HG03432 (cell line): Measurements from ENCODE around the gene RAPGEF2.

ENCODE experiments used
- ATAC-seq: cut with Tn5 transposase; IDR thresholded peaks from one replicate; pipeline ENCODE4 v1.9.1; 2021; ENCODE audit warnings: mild to moderate bottlenecking, moderate library complexity; ENCODE audit not compliant: unreplicated experiment

Gene RAPGEF2

DNA sequence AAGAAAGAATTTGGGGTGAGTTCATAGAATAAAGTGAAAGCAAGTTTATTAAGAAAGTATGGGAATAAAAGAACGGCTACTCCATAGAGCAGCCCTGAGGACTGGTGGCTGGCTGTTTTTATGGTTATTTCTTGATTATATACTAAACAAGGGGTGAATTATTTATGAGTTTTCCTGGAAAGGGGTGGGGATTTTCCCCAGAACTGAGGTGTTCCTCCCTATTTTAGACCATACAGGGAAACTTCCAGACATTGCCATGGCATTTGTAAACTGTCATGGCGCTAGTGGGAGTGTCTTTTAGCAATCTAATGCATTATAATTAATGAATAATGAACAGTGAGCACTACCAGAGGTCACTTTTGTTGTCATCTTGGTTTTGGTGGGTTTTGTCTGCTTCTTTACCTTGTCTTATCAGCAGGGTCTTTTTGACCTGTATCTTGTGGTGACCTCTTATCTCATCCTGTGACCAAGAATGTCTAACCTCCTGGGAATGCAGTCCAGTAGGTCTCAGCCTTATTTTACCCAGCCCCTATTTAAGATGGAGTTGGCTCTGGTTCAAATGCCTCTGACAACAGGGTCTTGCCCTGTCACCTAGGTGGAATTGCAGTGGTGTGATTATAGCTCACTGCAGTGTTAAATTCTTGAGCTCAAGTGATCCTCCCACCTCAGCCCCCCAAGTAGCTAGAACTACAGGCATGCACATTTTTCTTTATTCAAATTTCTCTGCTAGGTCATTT is 27.1 kb downstream of the RAPGEF2 start:
- no peak for ATAC-seq

- ATAC-seq = no peak
Measured at GRCh38 chr4:159131564-159131963, 28.7 kb downstream of the RAPGEF2 start.

DNA sequence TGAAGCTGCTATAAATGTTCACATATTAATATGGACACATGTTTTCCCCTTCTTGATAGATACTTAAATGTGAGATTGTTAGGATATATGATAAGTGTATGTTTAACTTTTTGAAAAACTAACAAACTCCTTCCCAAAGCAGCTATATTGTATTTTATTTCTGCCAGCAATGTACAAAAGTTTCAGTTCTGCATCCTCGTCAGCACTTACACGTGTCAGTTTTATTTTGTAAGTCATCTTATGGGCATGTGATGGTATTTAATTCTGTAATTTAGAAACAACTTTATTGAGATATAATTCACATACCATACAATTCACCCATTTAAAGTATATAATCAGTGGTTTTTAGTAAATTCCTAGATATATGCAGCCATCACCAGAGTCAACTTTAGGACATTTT is 31.6 kb downstream of the RAPGEF2 start:
- ATAC-seq = no peak

DNA sequence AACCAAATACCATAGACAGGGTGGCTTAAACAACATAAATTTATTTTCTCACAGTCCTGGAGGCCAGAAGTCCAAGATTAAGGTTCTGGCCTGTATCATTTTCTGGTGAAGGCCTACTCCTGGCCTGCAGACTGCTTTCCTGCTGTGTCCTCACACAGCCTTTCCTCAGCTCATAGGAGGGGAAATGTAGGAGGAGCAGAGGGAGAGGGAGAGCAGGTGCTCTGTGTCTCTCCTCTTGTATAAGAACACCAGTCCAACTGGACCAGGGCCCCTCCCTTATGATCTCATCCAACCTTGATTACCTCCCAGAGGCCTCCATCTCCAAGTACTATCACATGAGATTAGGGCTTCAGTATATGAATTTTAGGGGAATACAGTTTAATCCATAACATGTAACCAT is 34.3 kb downstream of the RAPGEF2 start:
- no peak for ATAC-seq

- no peak for ATAC-seq
Measured at GRCh38 chr4:159138436-159138835, 35.6 kb downstream of the RAPGEF2 start.

- ATAC-seq = no peak
Measured at GRCh38 chr4:159141193-159141592, 38.3 kb downstream of the RAPGEF2 start.

GRCh38 chr4:159142241-159142640 is 39.4 kb downstream of the RAPGEF2 start:
- ATAC-seq = no peak

DNA sequence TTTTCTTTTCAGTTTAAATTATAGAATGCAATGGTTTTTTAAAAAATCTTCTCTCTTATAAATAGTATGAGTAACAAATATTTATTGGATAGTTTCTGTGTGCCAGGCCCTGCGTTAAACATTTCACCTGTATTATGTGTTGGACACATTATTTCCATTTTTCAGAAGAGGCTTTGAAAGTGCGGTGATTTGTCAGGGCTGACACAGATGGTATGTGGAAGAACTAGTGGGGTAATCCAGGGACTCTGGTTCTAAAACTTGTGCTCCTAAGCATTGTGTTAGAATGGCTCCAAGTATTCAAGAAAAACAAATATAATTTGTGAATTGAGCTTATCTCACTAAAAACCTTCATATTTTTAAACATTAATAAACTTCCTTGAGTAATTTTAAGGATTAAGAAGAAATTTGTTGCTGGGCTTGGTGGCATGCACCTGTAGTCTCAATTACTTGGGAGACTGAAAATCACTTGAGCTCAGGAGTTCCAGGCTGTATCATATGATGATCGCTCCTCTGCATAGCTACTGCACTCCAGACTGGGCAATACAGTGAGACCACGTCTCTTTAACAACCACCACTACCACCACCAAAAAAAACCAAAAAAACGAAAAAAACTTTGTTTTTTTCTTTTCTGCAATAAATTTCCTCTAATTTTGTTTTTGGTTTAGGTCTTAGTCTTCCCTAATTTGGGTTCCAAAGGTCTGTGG is 40.0 kb downstream of the RAPGEF2 start:
- ATAC-seq = no peak

GRCh38 chr4:159143687-159144086 is 40.8 kb downstream of the RAPGEF2 start:
- ATAC-seq = peak; percentile 29

- peak; percentile 58 for ATAC-seq
Measured at GRCh38 chr4:159144112-159144694, 41.3 kb downstream of the RAPGEF2 start.

- no peak for ATAC-seq
Measured at GRCh38 chr4:159145318-159145991, 42.6 kb downstream of the RAPGEF2 start.

DNA sequence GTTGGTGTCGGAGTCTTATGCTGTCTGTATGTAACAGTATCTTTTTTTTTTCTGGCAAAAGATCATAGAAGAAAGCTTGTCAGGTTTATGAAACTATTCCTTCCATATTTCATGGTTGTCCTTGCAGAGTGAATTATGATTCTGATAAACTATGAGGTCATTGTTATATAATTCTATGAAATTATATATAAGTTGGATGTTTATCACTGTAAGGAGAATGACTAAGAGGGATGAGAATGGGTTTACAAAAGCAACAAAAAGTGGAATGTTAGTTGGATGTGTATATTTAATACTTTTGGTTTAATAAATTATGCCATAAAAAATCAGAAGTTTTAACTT is 43.1 kb downstream of the RAPGEF2 start:
- ATAC-seq = no peak

DNA sequence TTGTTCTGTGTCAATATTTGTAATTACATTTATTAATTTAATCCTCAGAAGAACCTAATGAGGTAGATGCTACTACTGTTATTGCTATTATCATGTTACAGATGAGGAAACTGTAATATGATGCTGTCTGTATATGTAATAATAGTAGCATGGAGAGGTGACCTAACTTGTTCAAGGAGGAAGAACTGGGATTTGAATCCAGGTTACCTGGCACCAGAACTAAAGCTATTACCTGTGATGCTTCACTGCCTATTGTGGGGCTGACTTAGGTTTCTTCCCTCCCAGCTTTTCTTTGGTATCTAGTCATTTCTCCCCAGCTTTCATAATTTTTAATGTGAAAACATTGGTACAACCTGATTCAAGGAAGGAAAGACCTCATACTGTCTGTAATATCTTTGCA is 43.6 kb downstream of the RAPGEF2 start:
- ATAC-seq = no peak

- no peak for ATAC-seq
Measured at GRCh38 chr4:159148441-159148840, 45.6 kb downstream of the RAPGEF2 start.

DNA sequence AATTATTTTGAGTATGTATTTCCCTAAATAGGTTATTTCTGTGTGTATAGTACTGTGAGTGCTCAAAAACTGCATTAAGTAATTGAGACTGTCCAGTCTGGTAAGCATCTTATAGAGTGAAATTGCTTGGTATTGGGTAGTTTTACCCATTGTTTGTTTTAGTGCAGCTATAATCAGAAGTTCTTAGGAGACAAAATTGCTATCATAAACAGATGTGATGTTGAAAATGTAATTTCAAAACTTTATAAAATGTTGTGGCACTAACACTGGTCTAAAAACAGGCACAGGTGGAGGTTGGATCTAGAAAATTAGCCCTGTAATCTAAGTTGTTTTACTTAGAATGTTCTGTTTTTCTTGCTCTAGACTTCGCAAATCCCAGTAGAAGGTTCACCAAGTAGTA is 46.8 kb downstream of the RAPGEF2 start:
- no peak for ATAC-seq

GRCh38 chr4:159150396-159150795 is 47.5 kb downstream of the RAPGEF2 start:
- peak; percentile 44 for ATAC-seq

- ATAC-seq = peak; percentile 66
Measured at GRCh38 chr4:159150821-159151390, 48.0 kb downstream of the RAPGEF2 start.

GRCh38 chr4:159151689-159152088 is 48.8 kb downstream of the RAPGEF2 start:
- ATAC-seq = peak; percentile 5

DNA sequence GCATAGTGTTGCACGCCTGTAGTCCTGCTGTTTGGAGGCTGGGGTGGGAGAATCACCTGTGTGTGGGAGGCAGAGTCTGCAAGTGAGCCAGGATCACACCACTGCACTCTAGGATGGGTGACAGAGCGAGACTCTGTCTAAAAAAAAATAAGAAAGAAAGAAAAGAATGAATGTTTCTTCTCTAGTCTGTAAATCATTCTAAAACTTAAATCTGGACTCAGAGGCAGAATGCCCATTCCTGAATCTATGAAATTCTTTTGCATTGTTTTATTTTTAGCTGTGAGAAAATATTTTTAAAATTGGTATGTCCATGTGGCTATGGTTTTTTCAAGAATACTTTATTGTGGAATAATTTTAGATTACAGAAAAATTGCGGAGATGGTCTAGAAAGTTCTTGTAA is 49.3 kb downstream of the RAPGEF2 start:
- no peak for ATAC-seq

DNA sequence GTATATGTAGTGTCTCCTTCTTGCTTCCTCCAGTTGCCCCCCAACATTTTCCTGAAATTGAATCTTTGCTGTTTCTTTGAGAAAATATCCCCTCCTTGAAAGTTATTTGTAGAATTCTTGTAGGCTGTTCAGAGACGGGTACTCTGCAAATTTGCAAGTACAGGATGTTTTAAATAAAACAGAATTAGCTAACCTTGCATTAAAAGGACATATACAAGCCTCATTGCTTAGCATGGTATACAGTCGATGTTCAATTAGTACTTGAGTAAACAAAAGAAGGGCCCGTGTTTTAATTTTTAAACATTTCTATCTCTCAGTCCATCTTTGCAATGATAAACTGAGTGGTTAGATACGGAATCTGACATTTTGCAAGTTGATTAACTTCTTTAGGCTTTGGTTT is 50.8 kb downstream of the RAPGEF2 start:
- ATAC-seq = no peak

- ATAC-seq = no peak
Measured at GRCh38 chr4:159155119-159155518, 52.2 kb downstream of the RAPGEF2 start.
